GM18507 (cell line): ENCODE data around the gene PTGFRN.
"Not testable (repeated sequence)": the region's sequence is repeated elsewhere in the genome, so short reads cannot be mapped to it uniquely, and the experiment has no call there.

ENCODE experiments used
- DNase-seq: peaks from one replicate; pipeline ENCODE4 v3.0.0; 2011; ENCODE audit warnings: low read depth; ENCODE audit not compliant: insufficient read length; ENCODE audit errors: extremely low spot score
- FAIRE-seq: peaks from 2 replicates; lab custom pipeline; 2011; peaks lifted over from hg19 to GRCh38; lab: Jason Lieb, UNC

PTGFRN gene

GRCh38 chr1:116958110-116958509 lies 48.4 kb downstream of the PTGFRN start:
- no peak for FAIRE-seq
- DNase-seq, result no peak

GRCh38 chr1:116958977-116959376 lies 49.3 kb downstream of the PTGFRN start:
- FAIRE-seq (no peak), DNase-seq (no peak)

- FAIRE-seq (no peak), DNase-seq (no peak)
Observed at GRCh38 chr1:116961606-116962005, 51.9 kb downstream of the PTGFRN start.

DNA sequence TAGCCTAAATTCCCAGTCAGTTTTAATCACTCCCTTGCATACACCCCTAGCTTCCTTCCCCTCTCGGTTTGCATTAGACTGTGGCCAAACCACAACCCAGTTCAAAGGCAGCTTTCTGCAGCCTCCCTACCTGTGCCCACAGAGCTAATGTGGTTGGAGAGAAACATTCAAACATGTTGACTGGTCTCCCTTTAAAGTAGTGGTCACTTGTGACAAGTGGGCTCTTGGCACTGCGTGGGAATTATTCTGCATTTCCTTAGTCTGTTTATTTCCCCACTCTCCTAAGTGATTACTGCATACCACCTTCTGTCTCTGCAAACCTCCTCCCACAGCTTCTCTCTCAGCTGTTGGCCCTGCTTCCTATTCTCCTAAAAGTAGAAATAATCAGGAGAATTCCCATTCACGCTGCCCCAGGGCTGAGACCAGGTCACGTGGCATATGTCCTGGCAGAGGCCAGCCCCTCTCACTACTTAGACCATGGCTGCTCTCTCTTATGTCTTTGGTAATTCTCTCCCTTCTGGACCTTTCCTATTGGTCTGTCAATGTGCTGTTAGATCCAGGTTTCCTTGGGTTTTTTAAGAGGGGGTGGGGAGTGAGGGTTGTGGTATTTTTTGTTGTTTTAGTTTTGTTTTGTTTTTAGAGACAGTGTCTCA lies 53.4 kb downstream of the PTGFRN start:
- DNase-seq (no peak), FAIRE-seq (no peak)

- no peak for FAIRE-seq
- DNase-seq, result no peak
Observed at GRCh38 chr1:116966791-116967190, 57.1 kb downstream of the PTGFRN start.

- DNase-seq (no peak), FAIRE-seq (no peak)
Observed at GRCh38 chr1:116968724-116969123, 59.0 kb downstream of the PTGFRN start.

GRCh38 chr1:116971258-116971860 lies 61.6 kb downstream of the PTGFRN start:
- FAIRE-seq (no peak), DNase-seq (no peak)

DNA sequence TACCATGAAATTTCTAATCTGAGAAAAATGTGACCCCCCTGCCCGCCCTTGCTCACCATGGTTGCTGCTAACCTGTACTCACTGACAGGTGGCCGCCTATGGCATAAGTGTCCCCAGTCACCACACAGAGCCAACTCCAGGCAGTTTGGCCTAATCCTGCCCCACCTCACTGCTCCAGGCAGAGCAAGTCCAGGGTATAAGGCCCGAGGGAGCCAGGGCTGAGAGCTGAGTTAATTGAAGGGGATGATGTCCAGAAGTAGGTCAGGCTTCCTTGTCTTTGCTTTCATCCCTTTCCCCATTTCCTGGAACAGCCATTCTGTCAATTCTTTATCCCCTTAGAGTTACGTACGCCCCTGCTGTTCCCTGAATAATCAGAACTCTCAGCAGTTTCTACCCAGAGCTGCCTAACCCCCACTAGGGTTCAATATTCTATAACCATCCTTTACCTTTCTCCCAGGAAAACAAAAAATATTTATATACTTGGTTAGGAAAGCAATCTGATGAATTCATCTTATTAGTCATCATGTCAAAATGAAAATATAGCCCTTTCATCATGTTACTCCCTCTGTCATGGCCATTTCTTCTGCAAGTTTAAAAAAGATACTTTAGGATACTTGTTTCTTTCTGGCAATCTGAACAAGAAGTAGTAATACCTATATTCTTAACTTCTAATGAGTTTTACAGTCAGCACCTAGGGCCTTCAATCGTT lies 62.4 kb downstream of the PTGFRN start:
- DNase-seq (no peak), FAIRE-seq (no peak)

- DNase-seq (no peak), FAIRE-seq (no peak)
Observed at GRCh38 chr1:116972674-116973030, 62.9 kb downstream of the PTGFRN start.

DNA sequence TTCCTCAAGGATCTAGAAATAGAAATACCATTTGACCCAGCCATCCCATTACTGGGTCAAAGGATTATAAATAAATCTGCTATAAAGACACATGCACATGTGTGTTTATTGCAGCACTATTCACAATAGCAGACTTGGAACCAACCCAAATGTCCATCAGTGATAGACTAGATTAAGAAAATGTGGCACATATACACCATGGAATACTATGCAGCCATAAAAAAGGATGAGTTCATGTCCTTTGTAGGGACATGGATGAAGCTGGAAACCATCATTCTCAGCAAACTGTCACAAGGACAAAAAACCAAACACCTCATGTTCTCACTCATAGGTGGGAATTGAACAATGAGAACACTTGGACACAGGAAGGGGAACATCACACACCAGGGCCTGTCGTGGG lies 70.6 kb downstream of the PTGFRN start:
- not testable (repeated sequence) for FAIRE-seq, DNase-seq

GRCh38 chr1:116981521-116982037 lies 71.9 kb downstream of the PTGFRN start:
- no peak for DNase-seq
- FAIRE-seq, result no peak

DNA sequence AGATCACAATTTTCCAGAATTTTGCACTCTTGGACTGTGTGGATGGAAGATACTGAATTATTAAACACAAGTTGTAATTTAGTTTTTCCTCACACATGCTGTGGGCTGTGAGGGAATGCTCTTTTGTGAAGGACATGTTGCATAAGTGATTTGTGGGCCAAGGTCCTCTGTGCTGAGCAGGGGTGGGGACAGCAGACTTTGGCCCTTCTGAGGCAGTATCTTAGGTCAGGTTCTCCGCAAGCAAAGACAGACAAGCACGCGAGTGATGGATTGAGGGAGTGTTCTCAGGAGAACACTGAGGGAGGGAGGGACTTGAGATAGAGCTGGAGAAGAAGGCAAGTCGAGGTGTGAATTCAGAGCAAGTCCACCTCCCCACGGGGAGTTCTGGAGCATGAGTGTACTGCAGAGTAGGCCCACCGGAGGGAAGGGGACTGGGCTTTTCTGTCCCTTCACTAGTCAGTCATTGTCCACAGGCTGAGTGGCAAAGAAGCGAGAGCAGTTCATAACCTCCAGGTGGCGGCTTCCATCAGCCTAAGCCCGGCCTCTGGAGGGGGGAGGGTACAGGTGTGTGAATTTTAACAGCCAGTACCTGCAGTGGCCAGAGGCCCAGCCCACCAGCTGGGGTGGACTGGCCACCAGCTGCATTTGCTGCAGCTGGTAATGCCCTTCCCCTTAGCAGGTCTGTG lies 72.7 kb downstream of the PTGFRN start:
- no peak for FAIRE-seq

GRCh38 chr1:116983112-116983511 lies 73.4 kb downstream of the PTGFRN start:
- FAIRE-seq, result no peak
- no peak for DNase-seq

More for the DNA sequence above, 72.7 kb downstream of the PTGFRN start:
- no peak for DNase-seq

GRCh38 chr1:116983678-116984077 lies 74.0 kb downstream of the PTGFRN start:
- FAIRE-seq, result no peak
- no peak for DNase-seq

DNA sequence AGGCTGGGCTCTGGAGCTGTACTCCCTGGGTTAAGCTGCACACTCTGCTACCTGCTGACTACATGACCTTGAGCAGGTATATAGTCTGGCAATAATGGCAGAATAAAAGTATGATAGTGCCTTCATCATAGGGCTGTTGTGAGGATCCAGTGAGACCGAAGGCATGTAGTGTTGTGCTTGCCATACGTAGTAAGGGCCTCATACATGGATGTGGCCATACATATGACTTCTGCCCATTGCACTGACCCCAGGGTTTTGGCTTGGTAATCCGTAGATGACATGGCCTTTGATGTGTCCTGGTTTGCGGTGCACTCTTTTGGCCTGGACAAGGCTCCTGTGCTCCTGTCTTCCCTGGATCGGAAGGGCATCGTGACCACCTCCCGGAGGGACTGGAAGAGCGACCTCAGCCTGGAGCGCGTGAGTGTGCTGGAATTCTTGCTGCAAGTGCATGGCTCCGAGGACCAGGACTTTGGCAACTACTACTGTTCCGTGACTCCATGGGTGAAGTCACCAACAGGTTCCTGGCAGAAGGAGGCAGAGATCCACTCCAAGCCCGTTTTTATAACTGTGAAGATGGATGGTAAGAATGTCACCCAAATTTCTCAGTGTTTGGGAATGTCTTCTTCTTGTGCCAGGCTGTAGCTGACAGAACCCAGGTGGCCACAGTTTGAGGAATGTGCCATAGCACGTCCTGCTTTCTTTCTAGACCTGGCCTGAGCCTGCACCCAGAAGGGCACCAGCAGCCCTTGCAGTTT lies 74.9 kb downstream of the PTGFRN start:
- FAIRE-seq (no peak), DNase-seq (no peak)

- FAIRE-seq, result no peak
- no peak for DNase-seq
Observed at GRCh38 chr1:116986421-116987255, 76.9 kb downstream of the PTGFRN start.

DNA sequence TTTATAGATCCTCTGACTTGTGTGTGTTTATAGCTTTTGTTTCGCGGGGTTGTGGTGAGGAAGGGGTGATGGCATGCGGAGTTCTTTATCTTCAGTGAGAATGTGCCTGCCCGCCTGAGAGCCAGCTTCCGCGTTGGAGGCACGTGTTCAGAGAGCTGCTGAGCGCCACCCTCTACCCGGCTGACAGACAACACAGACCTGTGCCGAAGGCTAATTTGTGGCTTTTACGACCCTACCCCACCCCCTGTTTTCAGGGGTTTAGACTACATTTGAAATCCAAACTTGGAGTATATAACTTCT lies 77.5 kb downstream of the PTGFRN start:
- FAIRE-seq (no peak), DNase-seq (no peak)

GRCh38 chr1:116988248-116988647 lies 78.5 kb downstream of the PTGFRN start:
- DNase-seq (no peak), FAIRE-seq (no peak)

DNA sequence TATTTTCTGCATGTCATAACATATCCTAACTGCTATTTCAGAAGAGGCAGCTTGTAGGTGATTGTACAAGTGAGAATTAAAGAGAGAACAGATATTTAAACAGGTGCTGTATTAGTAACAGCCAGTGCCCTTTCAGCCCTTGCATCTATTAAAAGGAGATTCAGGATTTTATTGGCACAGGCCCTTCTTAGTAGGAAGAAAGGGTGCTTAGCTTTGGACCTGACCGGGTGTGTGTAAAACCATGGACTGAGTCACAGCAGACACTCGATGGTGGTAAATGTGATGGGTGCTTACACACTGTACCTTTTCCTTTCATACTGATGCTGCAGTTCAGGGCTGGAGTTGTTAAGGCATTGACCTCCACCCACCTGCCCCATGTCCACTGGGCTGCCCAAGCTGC lies 79.2 kb downstream of the PTGFRN start:
- no peak for DNase-seq

More for the DNA sequence above, 79.2 kb downstream of the PTGFRN start:
- no peak for FAIRE-seq
